ENCODE data around the gene EGR4. TPM values are rescaled to one million over a fixed set of nuclear protein-coding genes. Genes with fewer than 3 reads are reported as not detected.

The EGR4 gene
- total RNA-seq, 2 donors from 2014 or later = 0.11 to 0.29 TPM

- no peaks in the 10 kb centered on the region for H3K4me1 Mint-ChIP-seq
- no peaks in the 10 kb centered on the region for H3K9me3 Mint-ChIP-seq
- H3K27me3 Mint-ChIP-seq = no peaks in the 10 kb centered on the region
- no peak overlapping the region for H3K4me3 Mint-ChIP-seq
- H3K36me3 Mint-ChIP-seq (ENCODE audit: low read depth) = peaks cover 66% of the 10 kb centered on the region
- H3K27ac Mint-ChIP-seq = no peak overlapping the region
- no peak for ATAC-seq (replicated peaks)
These were observed 39.4 kb downstream of the EGR4 start for GRCh38 chr2:73253901-73254300.

DNA sequence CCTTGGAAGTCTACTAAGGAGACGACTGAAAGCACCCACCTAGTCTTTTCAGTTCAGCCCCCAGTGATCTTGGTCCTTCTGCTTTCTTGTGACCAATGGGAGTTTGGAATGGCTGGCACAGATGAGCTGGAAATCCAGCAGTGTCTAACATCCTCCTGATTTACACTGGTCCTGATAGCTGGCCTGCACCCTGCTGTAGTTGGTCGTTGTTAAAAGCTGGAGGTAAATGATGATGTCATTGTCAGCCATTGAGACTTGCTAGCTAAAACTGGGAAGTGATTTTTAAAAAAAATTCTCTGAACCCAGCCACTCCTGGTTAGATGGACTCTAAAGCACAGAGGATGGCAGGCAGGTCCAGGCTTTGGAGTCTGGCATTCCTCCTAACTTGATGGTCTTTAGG is 39.9 kb downstream of the EGR4 start:
- Mint-ChIP-seq H3K36me3 (ENCODE audit: low read depth) (peaks cover 70% of the 10 kb centered on the region), H3K9me3 (no peaks in the 10 kb centered on the region), H3K27ac (peak overlapping the region; percentile 37), H3K27me3 (no peaks in the 10 kb centered on the region), H3K4me3 (no peak overlapping the region), H3K4me1 (no peaks in the 10 kb centered on the region)
- no peak for ATAC-seq (replicated peaks)

DNA sequence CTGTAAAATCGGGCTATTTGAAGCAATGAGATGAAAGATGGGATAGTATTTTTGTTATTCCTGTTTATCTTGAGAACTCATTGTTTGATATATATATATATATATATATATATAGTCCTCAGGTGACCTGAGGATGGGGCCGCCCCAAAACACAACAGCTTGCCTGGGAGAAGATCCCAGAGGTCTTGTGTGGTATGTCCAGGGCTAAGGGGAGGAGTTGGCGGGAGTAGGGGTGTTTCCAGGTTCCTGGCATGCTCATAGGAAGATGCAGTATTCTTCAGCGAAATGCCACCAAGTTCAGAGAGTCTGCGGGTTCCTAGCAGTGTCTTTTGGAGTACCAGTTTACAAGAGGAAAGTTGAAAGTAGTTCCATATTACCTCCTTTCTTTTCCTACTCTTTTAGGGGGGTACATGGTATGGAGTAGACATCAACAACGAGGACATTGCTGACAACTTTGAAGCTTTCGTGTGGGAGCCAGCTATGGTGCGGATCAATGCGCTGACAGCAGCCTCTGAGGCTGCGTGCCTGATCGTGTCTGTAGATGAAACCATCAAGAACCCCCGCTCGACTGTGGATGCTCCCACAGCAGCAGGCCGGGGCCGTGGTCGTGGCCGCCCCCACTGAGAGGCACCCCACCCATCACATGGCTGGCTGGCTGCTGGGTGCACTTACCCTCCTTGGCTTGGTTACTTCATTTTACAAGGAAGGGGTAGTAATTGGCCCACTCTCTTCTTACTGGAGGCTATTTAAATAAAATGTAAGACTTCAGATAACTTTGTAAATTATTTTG is 40.9 kb downstream of the EGR4 start:
- no peak for ATAC-seq (replicated peaks)
- H3K4me1 Mint-ChIP-seq = no peaks in the 10 kb centered on the region
- H3K9me3 Mint-ChIP-seq = no peaks in the 10 kb centered on the region
- H3K27ac Mint-ChIP-seq = peak overlapping the region; percentile 37
- H3K36me3 Mint-ChIP-seq (ENCODE audit: low read depth) = peaks cover 80% of the 10 kb centered on the region
- H3K27me3 Mint-ChIP-seq = no peaks in the 10 kb centered on the region
- H3K4me3 Mint-ChIP-seq = no peak overlapping the region

GRCh38 chr2:73250872-73251846 is 42.2 kb downstream of the EGR4 start:
- peaks cover 4% of the 10 kb centered on the region for H3K4me1 Mint-ChIP-seq
- H3K4me3 Mint-ChIP-seq = no peak overlapping the region
- H3K9me3 Mint-ChIP-seq = no peaks in the 10 kb centered on the region
- H3K36me3 Mint-ChIP-seq (ENCODE audit: low read depth) = peaks cover 93% of the 10 kb centered on the region
- no peak for ATAC-seq (replicated peaks)
- H3K27me3 Mint-ChIP-seq = no peaks in the 10 kb centered on the region
- H3K27ac Mint-ChIP-seq = peak overlapping the region; percentile 36

DNA sequence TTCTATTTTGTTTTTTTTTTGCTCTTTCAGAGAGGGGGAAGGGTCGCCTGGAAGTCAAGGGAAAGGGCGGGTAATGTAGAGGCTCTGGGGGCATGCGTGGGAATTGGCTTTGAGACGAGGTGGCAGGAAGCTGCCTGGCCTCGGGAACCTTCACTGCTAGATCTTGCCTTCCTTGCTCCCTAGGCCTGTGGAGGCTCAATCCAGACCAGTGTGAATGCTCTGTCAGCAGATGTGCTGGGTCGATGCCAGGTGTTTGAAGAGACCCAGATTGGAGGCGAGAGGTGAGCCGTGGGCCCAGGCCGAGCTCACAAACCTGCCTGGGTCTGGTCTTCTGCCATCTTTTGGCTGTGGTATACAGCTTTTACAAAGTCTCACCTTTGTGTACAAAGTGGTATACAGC is 43.7 kb downstream of the EGR4 start:
- Mint-ChIP-seq H3K36me3 (ENCODE audit: low read depth) (peaks cover 98% of the 10 kb centered on the region), H3K9me3 (no peaks in the 10 kb centered on the region), H3K27me3 (no peaks in the 10 kb centered on the region), H3K4me1 (peaks cover 10% of the 10 kb centered on the region), H3K4me3 (no peak overlapping the region), H3K27ac (peak overlapping the region; percentile 31)
- ATAC-seq (replicated peaks) = no peak

DNA sequence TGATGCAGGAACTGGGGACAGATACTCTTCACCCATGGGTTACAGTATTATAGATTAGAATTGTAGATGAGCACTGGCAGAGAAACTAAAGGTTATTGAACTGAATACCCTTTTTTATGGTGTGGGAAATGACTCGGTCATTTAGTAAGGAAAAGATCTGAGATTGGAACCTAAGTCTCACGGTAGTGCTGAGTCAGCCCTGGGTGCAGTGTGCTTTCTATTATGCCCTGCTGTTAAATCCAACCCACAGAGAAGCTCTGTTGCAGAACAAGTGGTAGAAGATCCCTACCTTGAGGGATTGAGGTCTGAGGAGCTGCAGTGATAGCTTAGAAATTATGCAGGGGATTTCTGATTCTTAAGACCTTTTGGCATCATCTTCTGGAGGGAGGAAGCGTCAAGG is 46.5 kb downstream of the EGR4 start:
- Mint-ChIP-seq H3K27me3 (no peaks in the 10 kb centered on the region), H3K9me3 (no peaks in the 10 kb centered on the region), H3K4me1 (peaks cover 10% of the 10 kb centered on the region), H3K27ac (peak overlapping the region; percentile 42), H3K4me3 (no peak overlapping the region), H3K36me3 (ENCODE audit: low read depth) (peaks cover 100% of the 10 kb centered on the region)
- no peak for ATAC-seq (replicated peaks)

GRCh38 chr2:73244580-73244979 is 48.8 kb downstream of the EGR4 start:
- Mint-ChIP-seq H3K4me3 (no peak overlapping the region), H3K9me3 (no peaks in the 10 kb centered on the region), H3K36me3 (ENCODE audit: low read depth) (peaks cover 100% of the 10 kb centered on the region), H3K27ac (peak overlapping the region; percentile 81), H3K27me3 (no peaks in the 10 kb centered on the region), H3K4me1 (peaks cover 10% of the 10 kb centered on the region)
- peak; percentile 52 for ATAC-seq (replicated peaks)

- H3K36me3 Mint-ChIP-seq (ENCODE audit: low read depth) = peaks cover 100% of the 10 kb centered on the region
- peaks cover 10% of the 10 kb centered on the region for H3K4me1 Mint-ChIP-seq
- ATAC-seq (replicated peaks) = no peak
- peak overlapping the region; percentile 81 for H3K27ac Mint-ChIP-seq
- H3K9me3 Mint-ChIP-seq = no peaks in the 10 kb centered on the region
- H3K27me3 Mint-ChIP-seq = no peaks in the 10 kb centered on the region
- no peak overlapping the region for H3K4me3 Mint-ChIP-seq
These were observed 49.3 kb downstream of the EGR4 start for GRCh38 chr2:73243884-73244570.

Other genes starting within 250 kb of the EGR4 start
- gene SFXN5, start 221.8 kb downstream of the EGR4 start, total RNA-seq = 10 to 100 TPM in 1 of 2 donors, 1 to 10 TPM in 1; 7.6 to 10.3 TPM
- 10 to 100 TPM; 15.5 to 29.9 TPM for gene RAB11FIP5, start 180.6 kb downstream of the EGR4 start, total RNA-seq
- not detected for gene NOTO, start 91.0 kb downstream of the EGR4 start, total RNA-seq
- gene SMYD5, start 79.3 kb downstream of the EGR4 start, total RNA-seq = 10 to 100 TPM; 36.5 to 37.6 TPM
- gene PRADC1, start 60.3 kb downstream of the EGR4 start, total RNA-seq = 10 to 100 TPM in 1 of 2 donors, 1 to 10 TPM in 1; 10.0 to 16.0 TPM
- 100 to 1,000 TPM; 317 to 592 TPM for gene CCT7, start 59.2 kb downstream of the EGR4 start, total RNA-seq
- gene FBXO41, start 9.1 kb downstream of the EGR4 start, total RNA-seq = 10 to 100 TPM; 32.2 to 36.3 TPM
- 10 to 100 TPM; 16.3 to 20.2 TPM for gene ALMS1, start 92.3 kb upstream of the EGR4 start, total RNA-seq

Data from activated T-helper 17 cell treated with anti-CD3 and anti-CD28 coated beads, Interleukin-2, amount 50 U/mL, for 72 hours (primary cell).